OCI-LY7 (cell line): ENCODE data around the gene LY9. TPM values are rescaled to one million over a fixed set of nuclear protein-coding genes. Genes with fewer than 3 reads are reported as not detected.
A peak's percentile ranks its signal among the peaks of the same experiment; 100 is the strongest.

Experiments
- BruUV-seq: library from RNA; stranded (reverse); fragments of 400-500 nt; replicated peaks from 2 replicates; lab custom pipeline; 2021; lab: Mats Ljungman, UMichigan
- CTCF ChIA-PET: fragments of 300-600 bp; sonication (Branson Sonifier 250); formaldehyde crosslinking; loops from one replicate; lab custom pipeline; 2022; ENCODE audit warnings: antibody characterized with exemption; ENCODE audit not compliant: unreplicated experiment; lab: Charles Lee
- POLR2A ChIA-PET: fragments of 300-600 bp; sonication (Branson Sonifier 250); formaldehyde crosslinking; loops from one replicate; lab custom pipeline; 2022; ENCODE audit warnings: antibody characterized with exemption; lab: Charles Lee
- DNase-seq: peaks from one replicate; pipeline ENCODE4 v3.0.0-alpha.2; 2015; ENCODE audit warnings: low spot score
- H2AFZ ChIP-seq: fragments of 200-600 bp; sonication (generic), shearing (Covaris generic); 2 replicates; pipeline ENCODE4 v1.6.1; 2014; ENCODE audit warnings: mild to moderate bottlenecking, antibody characterized with exemption, low read length, moderate library complexity
- H3K27ac ChIP-seq: fragments of 200-600 bp; sonication (generic); 2 replicates; pipeline ENCODE4 v1.5.1; 2014; ENCODE audit warnings: mixed run types, low read depth, mild to moderate bottlenecking, moderate library complexity, low read length, inconsistent platforms; ENCODE audit not compliant: poor library complexity, severe bottlenecking
- H3K36me3 ChIP-seq: fragments of 200-600 bp; sonication (generic); 2 replicates; pipeline ENCODE4 v1.6.1; 2014; ENCODE audit warnings: mild to moderate bottlenecking, antibody characterized with exemption, low read length, moderate library complexity, mixed read lengths; ENCODE audit not compliant: insufficient read depth
- H3K4me1 ChIP-seq: fragments of 200-600 bp; sonication (generic); 2 replicates; pipeline ENCODE4 v1.5.1; 2014; ENCODE audit warnings: mild to moderate bottlenecking, low read length; ENCODE audit not compliant: insufficient read depth, poor library complexity, severe bottlenecking
- H3K4me2 ChIP-seq: fragments of 200-600 bp; sonication (generic); 2 replicates; pipeline ENCODE4 v1.6.1; 2014; ENCODE audit warnings: mild to moderate bottlenecking, low read length
- H3K4me3 ChIP-seq: fragments of 200-600 bp; sonication (generic); 2 replicates; pipeline ENCODE4 v1.5.1; 2014; ENCODE audit warnings: mild to moderate bottlenecking, low read depth, low read length; ENCODE audit not compliant: poor library complexity, severe bottlenecking
- H3K79me2 ChIP-seq: fragments of 200-600 bp; sonication (generic); 2 replicates; pipeline ENCODE4 v1.6.1; 2016; ENCODE audit warnings: low read depth, mild to moderate bottlenecking, low read length, moderate library complexity, mixed read lengths; ENCODE audit not compliant: insufficient read depth
- H3K9me2 ChIP-seq: fragments of 200-600 bp; sonication (generic); 2 replicates; pipeline ENCODE4 v1.6.1; 2016; ENCODE audit warnings: mild to moderate bottlenecking, low read length, mixed read lengths; ENCODE audit not compliant: insufficient read depth
- H3K9me3 ChIP-seq: fragments of 200-600 bp; sonication (generic); 2 replicates; pipeline ENCODE4 v1.6.1; 2014; ENCODE audit warnings: mild to moderate bottlenecking, mixed run types, low read length, mixed read lengths
- H4K20me1 ChIP-seq: fragments of 200-600 bp; sonication (generic); 2 replicates; pipeline ENCODE4 v1.6.1; 2014; ENCODE audit warnings: mild to moderate bottlenecking, antibody characterized with exemption, low read length, moderate library complexity, mixed read lengths; ENCODE audit not compliant: insufficient read depth
- CTCF ChIP-seq: fragments of 200-600 bp; sonication (generic); conservative IDR thresholded peaks from 2 replicates; pipeline ENCODE4 v1.5.1; 2014; ENCODE audit warnings: mild to moderate bottlenecking, antibody characterized with exemption, low read length, moderate library complexity, mixed read lengths
- EZH2phosphoT487 ChIP-seq: fragments of 200-600 bp; sonication (generic); IDR thresholded peaks from 2 replicates; pipeline ENCODE4 v1.6.1; 2018; ENCODE audit warnings: low read depth, borderline replicate concordance, mild to moderate bottlenecking, mixed run types, antibody characterized with exemption, low read length, moderate library complexity, mixed read lengths
- intact Hi-C: fragments of 100-400 bp; cut with micrococcal nuclease; formaldehyde crosslinking; loops from one replicate; pipeline ENCODE4 v1.10.0; 2022; ENCODE audit not compliant: unreplicated experiment
- total RNA-seq, 2 experiments: library from RNA; depleted of rRNA in 1 of 2; stranded (reverse); fragments of >200 nt in 1 of 2; shearing (Covaris generic) in 1 of 2; gene quantifications; 2 replicates each; pipeline ENCODE4 v1.2.3, GENCODE V29; 2014 to 2022

LY9 gene
- total RNA-seq, 2 experiments from 2014 or later = 28.4 to 40.2 TPM

- ChIA-PET POLR2A (interaction anchor here (0.5 to 0.7 kb wide), 2 partner anchors 80 to 151 kb away, joined by 3 read pairs; no protein-coding TSS in a partner anchor), CTCF (no interaction called here)
- peaks cover 7% of the 10 kb centered on the region for H3K4me1 ChIP-seq
- no peak overlapping the region for H2AFZ ChIP-seq
- no peak for DNase-seq
- no peaks in the 10 kb centered on the region for H3K9me3 ChIP-seq
- no TSS peak for BruUV-seq
- no peak overlapping the region for H3K27ac ChIP-seq
- TF ChIP-seq CTCF (no peak), EZH2phosphoT487 (no peak)
- no peaks in the 10 kb centered on the region for H3K9me2 ChIP-seq
- no peaks in the 10 kb centered on the region for H3K36me3 ChIP-seq
- H3K4me3 ChIP-seq = no peak overlapping the region
- H3K4me2 ChIP-seq = no peak overlapping the region
- intact Hi-C loops = no loop called here
- no peaks in the 10 kb centered on the region for H3K79me2 ChIP-seq
- no peaks in the 10 kb centered on the region for H4K20me1 ChIP-seq
Observed at GRCh38 chr1:160763993-160764392, 32.0 kb upstream of the LY9 start.

GRCh38 chr1:160767395-160768294 lies 28.3 kb upstream of the LY9 start:
- no peak for DNase-seq
- Histone ChIP-seq H4K20me1 (no peaks in the 10 kb centered on the region), H3K4me2 (peak overlapping the region; percentile 84), H3K9me2 (no peaks in the 10 kb centered on the region), H3K27ac (no peak overlapping the region), H3K36me3 (no peaks in the 10 kb centered on the region), H3K4me1 (peaks cover 7% of the 10 kb centered on the region), H3K79me2 (no peaks in the 10 kb centered on the region), H3K4me3 (peak overlapping the region; percentile 62), H2AFZ (peak overlapping the region; percentile 97), H3K9me3 (no peaks in the 10 kb centered on the region)
- intact Hi-C loops = loop anchor here (1.0 kb wide), 3 partner anchors 40 to 92 kb away; no protein-coding TSS in a partner anchor
- POLR2A ChIA-PET = interaction anchor here (0.6 to 1.4 kb wide), 6 partner anchors 8 to 466 kb away, joined by 3 to 7 read pairs (median 4); no protein-coding TSS in a partner anchor
- TF ChIP-seq EZH2phosphoT487 = no peak
- TF ChIP-seq CTCF = no peak
- no TSS peak for BruUV-seq
- CTCF ChIA-PET = interaction anchor here (0.6 to 1.8 kb wide), 7 partner anchors 10 to 359 kb away, joined by 3 to 8 read pairs (median 3); no protein-coding TSS in a partner anchor
